Embryonic facial prominence (tissue), 1 donor: ENCODE measurements around the gene COL15A1.
"Not testable (repeated sequence)": the region's sequence is repeated elsewhere in the genome, so short reads cannot be mapped to it uniquely, and the experiment has no call there.

Source experiments
- DNase-seq: peaks from one replicate; pipeline ENCODE4 v3.0.0-alpha.2; 2016; ENCODE audit errors: extremely low spot score

COL15A1 gene

GRCh38 chr9:98994172-98995058 lies 50.7 kb downstream of the COL15A1 start:
- no peak for DNase-seq

DNA sequence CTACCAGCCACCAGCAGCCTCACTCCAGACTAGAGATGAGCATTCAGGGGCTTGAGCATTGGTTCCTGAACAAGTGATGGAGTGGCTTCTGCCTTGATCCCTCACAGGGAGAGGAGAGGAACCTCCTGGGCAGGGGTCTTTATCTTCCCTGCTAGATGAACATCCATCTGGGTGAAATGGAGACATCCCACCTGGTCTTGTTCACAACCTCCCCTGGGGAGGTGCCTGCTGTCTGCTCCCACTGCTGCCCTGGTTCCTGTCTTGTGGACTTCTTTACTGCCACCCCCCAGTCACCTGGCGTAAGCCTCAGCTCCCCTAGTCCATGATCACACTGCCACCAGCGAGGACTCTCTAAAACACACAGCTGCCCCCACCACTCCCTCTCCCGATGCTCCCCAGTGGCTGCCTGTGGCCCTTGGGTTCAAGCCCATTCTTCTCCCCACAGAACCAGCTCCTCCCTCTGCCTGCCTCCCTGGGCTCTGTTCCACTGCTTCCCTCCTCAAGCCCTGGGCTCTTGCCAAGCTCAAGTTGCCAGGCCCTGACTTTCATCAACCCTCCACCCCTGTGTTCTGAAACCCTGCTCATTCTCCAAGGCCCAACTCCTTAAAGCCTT lies 51.5 kb downstream of the COL15A1 start:
- DNase-seq, result no peak

DNA sequence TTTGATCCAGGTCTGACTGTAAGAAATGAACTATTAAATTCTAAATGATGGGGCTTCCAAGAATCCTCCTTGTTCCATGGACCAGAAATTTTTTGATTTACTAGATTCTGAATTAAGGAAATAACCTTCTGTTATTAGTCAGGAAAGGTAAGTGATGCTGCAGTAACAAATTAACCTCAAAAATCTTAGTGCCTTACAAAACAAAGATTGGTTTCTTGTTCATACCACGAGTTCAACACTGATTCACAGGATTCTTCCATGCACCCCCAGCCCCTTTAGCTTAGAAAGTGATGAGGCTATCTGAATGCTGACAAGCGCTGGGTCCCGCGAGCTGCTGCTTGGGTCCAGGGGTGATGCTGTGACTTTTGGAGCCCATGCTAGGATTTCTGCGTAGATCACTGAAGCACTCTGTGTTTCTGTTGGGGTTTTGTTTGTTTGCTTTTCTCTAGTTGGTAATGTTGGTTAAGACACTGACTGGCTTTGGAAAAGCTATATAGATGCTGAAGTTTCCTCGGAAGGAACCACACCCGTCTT lies 52.3 kb downstream of the COL15A1 start:
- DNase-seq, result no peak

GRCh38 chr9:98997604-98998003 lies 53.9 kb downstream of the COL15A1 start:
- no peak for DNase-seq

GRCh38 chr9:98998441-98999151 lies 54.9 kb downstream of the COL15A1 start:
- no peak for DNase-seq

DNA sequence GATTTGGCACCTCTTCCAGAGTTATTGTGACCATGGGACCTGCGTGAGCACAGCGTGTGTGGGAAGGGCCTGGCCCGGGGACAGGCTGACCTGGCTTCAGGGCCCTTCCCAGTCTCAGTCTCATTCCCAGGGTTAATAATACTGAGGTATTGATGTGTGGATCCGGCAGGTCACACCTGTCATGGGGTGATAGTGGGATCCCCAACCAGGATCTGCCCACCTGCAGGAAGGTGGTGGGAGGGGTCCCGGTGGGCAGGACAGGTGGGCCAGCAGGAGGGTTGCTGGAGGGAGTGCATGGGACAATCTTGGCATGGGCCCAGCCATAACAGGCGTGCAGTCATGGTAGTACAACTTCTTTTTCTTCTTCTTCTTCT lies 55.4 kb downstream of the COL15A1 start:
- no peak for DNase-seq

- DNase-seq, result no peak
These were observed 57.0 kb downstream of the COL15A1 start for GRCh38 chr9:99000476-99001395.

DNA sequence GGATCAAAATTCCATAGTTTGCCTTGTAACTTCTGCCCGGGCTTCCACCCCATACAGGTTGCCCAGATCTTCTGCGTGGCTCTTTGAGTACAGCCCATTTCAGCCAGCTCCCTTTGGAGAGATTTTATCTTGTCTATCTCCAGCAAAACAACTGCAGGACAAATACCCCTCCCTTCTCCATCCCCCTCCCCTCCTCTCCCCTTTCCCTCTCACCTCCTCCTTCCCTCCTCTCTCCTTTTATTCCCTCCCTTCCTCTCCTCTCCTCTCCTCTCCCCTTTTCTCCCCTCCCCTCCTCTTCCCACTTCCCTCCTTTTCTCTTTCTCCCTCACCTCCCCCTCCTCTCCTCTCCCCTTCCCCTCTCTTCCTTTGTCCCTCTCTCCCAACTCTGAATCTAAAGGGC lies 58.2 kb downstream of the COL15A1 start:
- no peak for DNase-seq

DNA sequence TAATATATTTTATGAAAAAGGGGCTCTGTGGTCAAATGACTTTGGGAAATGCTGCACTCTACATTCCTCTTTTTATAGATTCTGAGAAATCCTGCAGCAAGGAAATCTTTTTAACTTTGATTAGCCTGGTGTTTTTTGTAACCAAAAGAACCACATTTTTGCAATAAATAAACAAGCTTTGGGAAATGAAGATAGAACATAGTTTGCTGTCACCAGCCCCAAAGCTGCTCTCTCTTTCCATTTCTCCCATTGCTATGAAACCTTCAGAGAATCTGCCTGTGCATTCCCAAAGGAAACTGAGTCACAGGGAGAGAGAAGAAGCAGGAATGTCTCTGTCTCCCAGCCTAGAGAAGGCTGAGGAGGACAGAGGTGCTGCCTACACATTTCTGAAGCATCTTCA lies 59.0 kb downstream of the COL15A1 start:
- no peak for DNase-seq

- DNase-seq, result no peak
These were observed 59.6 kb downstream of the COL15A1 start for GRCh38 chr9:99003308-99003707.

- no peak for DNase-seq
These were observed 60.4 kb downstream of the COL15A1 start for GRCh38 chr9:99004115-99004514.

DNA sequence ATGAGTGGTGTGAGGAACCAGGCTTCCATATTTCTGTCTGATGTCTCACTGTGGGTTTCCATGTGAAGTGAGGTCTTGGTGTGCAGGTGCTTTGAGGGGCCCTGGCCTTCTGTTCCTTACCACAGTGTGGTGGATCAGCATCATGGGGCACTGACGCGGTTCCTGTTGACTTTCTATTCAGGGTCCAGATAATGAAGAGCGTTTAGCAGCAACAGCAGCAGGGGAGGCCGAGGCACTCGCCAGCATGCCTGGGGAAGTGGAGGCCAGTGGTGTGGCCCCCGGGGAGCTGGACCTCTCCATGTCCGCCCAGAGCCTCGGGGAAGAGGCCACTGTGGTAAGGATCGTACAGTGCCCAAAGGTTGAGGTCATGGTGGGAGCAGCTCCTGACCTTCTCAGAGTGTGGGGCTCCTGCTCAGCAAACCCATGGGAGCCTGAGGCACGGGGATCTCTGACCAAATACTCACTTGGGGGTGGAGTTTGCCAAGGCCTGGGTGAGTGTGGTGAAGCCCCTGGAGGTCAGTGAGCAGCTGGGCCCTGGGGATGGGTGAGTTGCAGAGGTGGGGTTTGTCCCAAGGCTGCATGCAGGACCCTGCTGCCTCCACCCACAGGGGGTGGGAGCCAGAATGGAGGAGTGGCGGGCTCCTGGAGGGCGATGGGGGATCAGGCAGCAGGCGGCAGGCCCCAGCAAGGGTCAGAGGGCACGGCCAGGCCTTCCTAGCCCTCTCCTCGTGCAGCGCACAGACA lies 61.2 kb downstream of the COL15A1 start:
- DNase-seq, result no peak

DNA sequence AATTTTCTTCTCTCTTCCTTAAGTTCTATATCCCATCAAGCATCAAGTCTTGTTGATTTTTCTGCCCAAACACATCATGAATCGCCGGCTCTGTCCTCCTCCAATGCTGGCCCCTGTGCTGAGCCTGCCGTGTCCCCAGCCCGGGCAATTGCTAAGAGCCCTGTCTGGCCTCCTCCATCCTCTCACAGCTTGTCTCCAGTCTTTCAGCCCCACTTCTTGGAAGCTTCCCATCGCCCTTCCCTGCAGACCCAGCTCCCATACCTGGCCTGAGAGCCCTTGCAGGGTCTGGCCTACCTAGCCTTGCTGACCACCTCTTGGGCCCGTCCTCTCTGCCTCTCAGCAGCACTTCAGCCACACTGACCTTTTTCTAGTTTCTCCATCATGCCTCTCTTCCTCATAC lies 61.9 kb downstream of the COL15A1 start:
- no peak for DNase-seq

DNA sequence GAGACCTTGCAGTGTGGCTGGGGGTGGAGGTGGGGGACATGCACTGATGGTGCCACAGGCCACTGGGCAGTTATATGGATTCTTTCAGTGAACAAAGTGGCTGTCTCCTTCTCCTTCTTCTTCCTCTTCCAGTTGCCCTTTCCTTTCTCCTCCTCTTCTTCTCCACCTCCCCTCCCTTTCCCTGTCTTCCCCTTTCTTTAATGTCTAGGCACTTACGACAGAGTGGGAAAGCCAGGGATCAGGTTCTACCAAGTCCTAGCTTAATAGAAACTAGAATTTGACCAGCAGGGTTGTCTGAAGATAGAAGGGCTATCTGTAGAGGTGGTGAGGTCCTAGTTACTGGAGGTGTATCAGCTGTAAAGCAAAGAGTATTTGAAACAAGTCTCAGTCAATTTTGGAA lies 62.8 kb downstream of the COL15A1 start:
- DNase-seq, result no peak

GRCh38 chr9:99006979-99007378 lies 63.3 kb downstream of the COL15A1 start:
- no peak for DNase-seq

DNA sequence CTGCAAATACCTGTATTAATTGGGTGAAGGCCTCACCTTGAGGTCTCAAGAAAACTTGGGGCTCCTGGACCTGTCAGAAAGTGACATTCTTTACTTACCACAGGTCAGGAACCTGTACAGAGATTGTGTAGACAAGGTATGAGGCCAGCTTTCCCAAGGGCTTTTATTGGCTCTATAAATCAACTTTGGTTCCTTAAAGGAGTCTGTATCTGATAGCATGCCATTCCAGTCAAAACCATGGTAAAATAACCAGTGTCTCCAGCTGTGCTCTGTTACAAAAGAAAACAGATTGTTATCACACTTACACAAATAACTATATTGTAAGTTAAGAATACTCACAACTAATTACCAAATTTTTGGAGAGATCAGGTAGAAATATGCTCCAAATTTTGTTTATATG lies 64.5 kb downstream of the COL15A1 start:
- DNase-seq, result no peak

- DNase-seq, result not testable (repeated sequence)
These were observed 66.7 kb downstream of the COL15A1 start for GRCh38 chr9:99010393-99010792.

GRCh38 chr9:99011161-99011709 lies 67.5 kb downstream of the COL15A1 start:
- DNase-seq, result no peak

DNA sequence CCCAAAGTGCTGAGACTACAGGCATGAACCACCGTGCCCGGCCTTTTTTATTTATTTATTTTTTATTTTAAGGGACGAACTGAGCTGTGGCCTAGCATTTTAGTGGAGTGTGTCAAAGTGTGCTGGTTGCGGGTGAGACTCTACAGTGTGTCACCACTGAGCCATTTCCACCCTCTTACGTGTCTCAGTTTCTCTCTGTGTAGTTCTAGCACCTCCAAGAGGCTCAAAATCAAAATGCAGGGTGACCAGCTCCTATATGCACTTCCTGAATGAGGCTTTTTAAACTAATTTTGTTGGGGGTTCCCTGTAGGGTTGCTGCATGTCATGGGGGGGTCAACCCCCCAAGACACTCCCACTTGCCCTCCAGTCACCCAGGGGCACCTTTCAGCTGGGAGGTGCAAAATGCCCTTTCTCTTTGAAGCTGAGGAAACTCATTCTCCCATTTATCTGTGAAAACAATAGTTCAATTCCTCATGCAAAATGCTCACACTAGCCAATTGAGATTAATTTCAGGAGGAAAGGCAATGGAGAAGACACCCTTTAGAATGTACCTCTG lies 69.3 kb downstream of the COL15A1 start:
- DNase-seq, result no peak

- DNase-seq, result no peak
These were observed 69.8 kb downstream of the COL15A1 start for GRCh38 chr9:99013550-99013949.
